Stimulated activated CD8-positive, alpha-beta memory T cell treated with anti-CD3 and anti-CD28 coated beads, Interleukin-15, amount 100 ng/mL, for 4 hours (primary cell): Measurements from ENCODE around the gene PXMP2.

ENCODE experiments used
- DNase-seq, 2 donors: peaks; one replicate each; pipeline ENCODE4 v3.0.0-alpha.2; 2020; ENCODE audit warnings: low read depth in 2 of 2

Gene PXMP2

GRCh38 chr12:132723015-132723763 lies 35.8 kb downstream of the PXMP2 start:
- no peak for DNase-seq

GRCh38 chr12:132723764-132724140 lies 36.4 kb downstream of the PXMP2 start:
- no peak for DNase-seq

- DNase-seq: no peak
These were observed 37.3 kb downstream of the PXMP2 start for GRCh38 chr12:132724506-132725241.

GRCh38 chr12:132726386-132726785 lies 39.0 kb downstream of the PXMP2 start:
- DNase-seq: no peak

- DNase-seq: no peak
These were observed 39.9 kb downstream of the PXMP2 start for GRCh38 chr12:132727091-132727794.

GRCh38 chr12:132728502-132728901 lies 41.1 kb downstream of the PXMP2 start:
- no peak for DNase-seq

- DNase-seq: no peak
These were observed 42.3 kb downstream of the PXMP2 start for GRCh38 chr12:132729541-132730320.

- no peak for DNase-seq
These were observed 43.0 kb downstream of the PXMP2 start for GRCh38 chr12:132730353-132730752.

- no peak for DNase-seq
These were observed 44.2 kb downstream of the PXMP2 start for GRCh38 chr12:132731574-132731973.

- DNase-seq: no peak
These were observed 46.8 kb downstream of the PXMP2 start for GRCh38 chr12:132734206-132734605.

GRCh38 chr12:132735496-132735895 lies 48.1 kb downstream of the PXMP2 start:
- no peak for DNase-seq

GRCh38 chr12:132736378-132736777 lies 49.0 kb downstream of the PXMP2 start:
- no peak for DNase-seq

- no peak for DNase-seq
These were observed 49.5 kb downstream of the PXMP2 start for GRCh38 chr12:132736913-132737312.

GRCh38 chr12:132739600-132740312 lies 52.4 kb downstream of the PXMP2 start:
- DNase-seq: no peak

GRCh38 chr12:132740313-132740646 lies 52.9 kb downstream of the PXMP2 start:
- no peak for DNase-seq

GRCh38 chr12:132740652-132741051 lies 53.3 kb downstream of the PXMP2 start:
- no peak for DNase-seq

- no peak for DNase-seq
These were observed 54.2 kb downstream of the PXMP2 start for GRCh38 chr12:132741620-132742019.

GRCh38 chr12:132743831-132744230 lies 56.4 kb downstream of the PXMP2 start:
- no peak for DNase-seq

- no peak for DNase-seq
These were observed 59.2 kb downstream of the PXMP2 start for GRCh38 chr12:132746613-132747012.

GRCh38 chr12:132747395-132747794 lies 60.0 kb downstream of the PXMP2 start:
- no peak for DNase-seq

GRCh38 chr12:132747896-132748295 lies 60.5 kb downstream of the PXMP2 start:
- no peak for DNase-seq
